Left renal cortex interstitium (tissue), 4 donors: ENCODE measurements around the gene SLC4A1. TPM values are rescaled to one million over a fixed set of nuclear protein-coding genes. Genes with fewer than 3 reads are reported as not detected.

Experiments used
- DNase-seq, 4 donors: peaks; one replicate each; pipeline ENCODE4 v3.0.0-alpha.2; 2013; ENCODE audit warnings: low read depth in 4 of 4, low spot score in 2 of 4, missing footprints in 1 of 4
- polyA plus RNA-seq, 4 donors: library from polyadenylated mRNA; unstranded; fragments of 120-200 nt; gene quantifications; one replicate each; pipeline ENCODE4 v1.2.1, GENCODE V29; 2013; ENCODE audit not compliant: insufficient read length in 4 of 4

SLC4A1 gene
- polyA plus RNA-seq, 4 donors = 6.6 to 23.4 (median 10.3) TPM

- no peak for DNase-seq
These were observed 19.7 kb upstream of the SLC4A1 start for GRCh38 chr17:44287651-44288050.

DNA sequence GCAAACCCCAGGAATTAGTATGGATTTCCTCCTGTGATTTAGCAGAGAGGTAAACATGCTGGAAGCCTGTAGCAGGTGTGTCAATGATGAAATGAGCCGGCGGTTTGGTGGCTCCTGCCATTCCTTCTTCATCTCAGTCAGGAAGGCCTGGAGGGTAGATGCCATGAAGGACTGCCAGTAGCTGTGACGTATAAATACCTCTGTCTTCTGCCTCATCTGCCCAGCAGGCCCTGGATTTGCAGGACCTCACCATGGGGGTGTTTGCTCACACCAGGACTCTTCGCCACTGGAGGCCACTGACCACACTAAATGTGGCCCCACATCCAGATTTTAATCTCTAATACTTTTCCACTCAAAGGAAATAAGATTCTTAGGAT is 16.1 kb upstream of the SLC4A1 start:
- no peak for DNase-seq

DNA sequence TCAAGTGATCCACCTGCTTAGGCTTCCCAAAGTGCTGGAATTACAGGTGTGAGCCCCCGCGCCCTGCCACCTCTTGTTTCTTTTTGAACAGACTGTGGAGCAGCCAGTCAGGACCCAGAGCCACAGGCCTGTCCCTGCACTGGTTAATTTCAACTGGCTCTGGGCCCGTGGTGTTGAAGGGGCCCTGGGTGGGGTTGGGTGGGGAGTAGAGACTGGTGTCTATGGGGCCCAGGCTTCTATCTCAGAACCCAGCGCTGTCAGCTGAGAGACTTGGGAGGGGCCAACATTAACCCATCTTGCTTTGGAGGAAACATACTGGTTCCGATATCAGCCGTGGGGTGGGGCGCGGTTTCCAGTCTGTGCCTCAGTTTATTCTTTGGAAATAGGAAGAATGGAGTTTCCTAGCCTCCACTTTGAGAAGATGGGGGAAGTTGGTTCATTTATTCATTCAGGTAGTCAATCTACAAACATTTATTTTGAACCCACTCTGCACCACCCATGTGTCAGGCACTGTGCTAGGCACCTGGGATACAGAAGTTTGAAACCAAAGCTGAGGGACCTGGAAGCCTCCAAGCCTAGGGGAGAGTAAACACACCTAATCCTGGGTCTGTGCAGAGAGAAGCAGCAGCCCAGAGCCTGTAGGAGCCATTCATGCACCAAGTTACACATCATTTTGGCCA is 15.5 kb upstream of the SLC4A1 start:
- no peak for DNase-seq

DNA sequence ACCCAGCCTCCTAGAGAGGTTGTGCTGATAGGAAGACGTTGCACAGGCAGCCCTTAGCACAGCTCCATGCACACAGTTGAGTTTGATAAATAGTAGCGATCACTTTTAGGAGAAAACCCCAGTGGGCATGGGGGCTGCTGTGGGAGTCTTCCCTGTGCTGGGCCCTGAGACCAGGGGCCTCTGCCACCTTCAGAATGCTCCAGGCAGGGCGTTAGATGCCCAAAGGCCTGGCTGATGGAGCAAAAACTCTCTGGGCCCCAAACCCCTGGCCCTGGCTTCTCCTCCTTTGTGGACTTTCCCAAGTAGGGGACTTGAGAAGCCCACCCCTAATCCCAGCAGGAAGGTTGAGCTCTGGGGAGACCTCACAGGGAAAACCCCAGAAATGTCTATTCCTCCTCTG is 14.3 kb upstream of the SLC4A1 start:
- no peak for DNase-seq

- no peak for DNase-seq
These were observed 13.6 kb upstream of the SLC4A1 start for GRCh38 chr17:44281570-44281969.

- no peak for DNase-seq
These were observed 12.5 kb upstream of the SLC4A1 start for GRCh38 chr17:44280392-44280937.

DNA sequence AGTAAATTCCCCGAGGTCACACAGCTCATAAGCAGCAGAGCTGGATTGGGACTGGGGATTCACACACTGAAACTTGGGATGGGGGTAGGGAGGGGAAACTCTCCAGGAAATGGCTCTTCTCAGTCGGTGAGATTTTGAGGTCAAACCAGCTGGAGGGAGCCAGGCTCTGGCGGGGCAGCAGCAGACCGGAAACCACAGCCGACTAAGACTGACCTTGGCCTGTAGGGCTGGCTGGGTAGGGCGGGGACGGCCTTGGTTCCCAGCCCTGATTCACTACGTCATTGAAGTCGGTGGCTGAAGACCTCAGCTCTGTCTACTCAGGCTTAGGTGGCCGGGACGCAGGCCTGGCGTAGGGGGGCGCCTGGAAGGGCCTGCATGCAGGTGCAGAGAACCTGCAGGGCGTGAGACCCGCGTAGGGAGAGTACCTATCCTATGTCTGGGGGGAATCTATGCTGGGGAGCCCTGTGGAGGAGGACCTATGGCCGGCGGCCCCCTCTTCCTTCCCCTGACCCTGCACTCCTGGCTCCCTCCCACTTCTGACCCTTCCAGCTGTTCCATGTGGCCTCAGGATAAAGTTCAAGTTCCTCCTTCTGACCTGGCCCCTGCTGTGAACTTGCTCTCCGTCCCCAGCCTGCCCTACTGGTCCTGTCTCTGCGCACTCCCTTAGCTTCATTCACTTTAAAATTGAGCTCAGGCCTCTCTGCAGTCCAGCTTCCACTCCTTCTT is 11.9 kb upstream of the SLC4A1 start:
- DNase-seq = no peak

- DNase-seq = no peak
These were observed 11.4 kb upstream of the SLC4A1 start for GRCh38 chr17:44279346-44279665.

- DNase-seq = no peak
These were observed 10.0 kb upstream of the SLC4A1 start for GRCh38 chr17:44277976-44278375.

DNA sequence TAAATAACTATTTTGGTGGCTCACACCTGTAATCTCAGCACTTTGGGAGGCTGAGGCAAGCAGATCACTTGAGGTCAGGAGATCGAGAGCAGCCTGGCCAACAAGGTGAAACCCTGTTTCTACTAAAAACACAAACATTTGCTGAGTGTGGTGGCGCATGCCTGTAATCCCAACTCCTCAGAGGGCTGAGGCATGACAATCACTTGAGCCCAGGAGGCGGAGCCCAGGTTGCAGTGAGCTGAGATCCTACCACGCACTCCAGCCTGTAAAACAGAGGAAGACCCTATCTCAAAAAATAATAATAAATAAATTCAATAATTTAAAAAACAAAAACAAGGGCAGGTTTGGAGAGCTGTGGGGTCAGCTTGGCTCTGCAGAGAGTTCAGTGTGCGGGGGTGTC is 5.7 kb upstream of the SLC4A1 start:
- no peak for DNase-seq

DNA sequence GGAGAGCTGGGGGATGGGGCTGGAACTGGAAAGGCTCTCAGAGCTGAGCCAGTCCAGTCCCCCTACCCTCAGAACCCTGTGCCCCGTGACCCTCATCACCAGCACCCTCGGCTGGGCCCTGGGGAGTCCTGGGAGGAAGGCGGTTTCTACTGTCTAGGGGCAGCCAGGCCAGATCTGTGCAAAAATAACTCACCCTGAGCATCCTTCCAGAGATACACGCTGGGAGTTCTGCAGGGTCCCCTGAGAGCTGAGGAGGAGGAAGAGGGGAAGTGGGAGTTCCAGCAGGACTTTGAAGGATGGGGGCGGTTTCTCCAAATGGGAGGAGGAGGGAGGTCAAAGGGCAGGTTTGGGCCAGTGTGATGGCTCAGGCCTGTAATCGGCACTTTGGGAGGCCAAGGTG is 5.0 kb upstream of the SLC4A1 start:
- DNase-seq = no peak

DNA sequence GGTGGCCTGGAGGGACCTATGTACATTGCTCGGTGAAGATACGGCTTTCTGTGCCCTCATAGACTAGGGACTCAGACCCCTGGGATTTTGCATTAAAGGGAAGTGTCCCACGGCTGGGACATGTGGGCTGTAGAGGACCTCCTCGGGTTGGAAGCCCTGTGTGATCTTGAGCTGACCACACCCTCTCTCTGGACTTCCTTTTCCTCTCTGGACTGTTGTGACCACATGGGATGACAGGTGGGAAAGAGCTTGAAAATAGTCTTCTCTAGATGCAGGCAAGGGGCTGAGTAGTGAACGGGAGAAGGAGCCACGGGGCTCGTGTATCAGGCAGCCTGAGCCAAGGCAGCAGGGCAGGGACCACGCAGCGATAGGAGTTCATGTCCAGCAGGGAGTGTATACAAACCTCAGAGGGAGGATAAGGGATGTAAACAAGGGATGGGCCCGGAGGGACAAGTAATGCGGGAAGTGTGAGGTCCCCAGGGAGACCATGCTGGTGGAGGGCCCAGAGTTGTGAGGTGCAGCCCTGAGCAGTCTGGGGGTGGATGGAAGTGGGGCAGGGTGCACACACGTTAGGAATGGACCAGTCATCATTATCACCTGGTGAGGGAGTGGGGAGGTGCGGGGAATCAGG is 4.5 kb upstream of the SLC4A1 start:
- DNase-seq = no peak

DNA sequence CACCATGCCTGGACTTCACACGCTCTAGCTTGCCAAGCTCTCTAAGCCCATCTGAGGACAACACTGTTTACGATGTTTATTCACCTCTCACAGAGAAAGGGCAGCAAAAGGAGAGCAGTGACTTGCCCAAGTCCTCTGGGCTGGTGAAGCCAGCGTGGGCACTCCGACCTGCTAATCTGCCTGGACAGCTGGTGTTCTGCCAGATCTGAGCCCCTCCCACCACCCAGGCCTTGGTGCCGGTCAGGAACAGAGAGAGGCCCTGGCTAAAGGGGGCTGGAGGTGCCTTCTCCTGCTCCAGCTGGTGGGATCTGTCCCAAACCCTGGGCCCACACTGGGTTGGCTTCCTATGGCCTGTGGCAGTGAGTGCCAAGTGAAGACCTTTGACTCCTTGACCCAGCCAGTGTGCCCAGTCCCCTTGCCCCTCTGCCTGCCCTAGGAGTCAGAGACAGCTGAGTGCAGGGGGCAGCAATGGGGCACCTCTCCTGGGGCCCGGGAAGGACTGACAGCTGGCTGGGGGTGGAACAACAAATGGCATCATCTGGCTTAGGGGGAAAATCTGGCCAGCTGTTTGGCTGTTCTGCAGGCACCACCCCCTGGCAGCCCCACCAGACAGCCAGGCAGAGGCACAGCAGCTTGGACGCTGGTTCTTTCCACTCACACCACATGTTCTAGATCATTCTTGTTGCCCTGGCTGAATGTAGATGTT is 1.8 kb upstream of the SLC4A1 start:
- no peak for DNase-seq

DNA sequence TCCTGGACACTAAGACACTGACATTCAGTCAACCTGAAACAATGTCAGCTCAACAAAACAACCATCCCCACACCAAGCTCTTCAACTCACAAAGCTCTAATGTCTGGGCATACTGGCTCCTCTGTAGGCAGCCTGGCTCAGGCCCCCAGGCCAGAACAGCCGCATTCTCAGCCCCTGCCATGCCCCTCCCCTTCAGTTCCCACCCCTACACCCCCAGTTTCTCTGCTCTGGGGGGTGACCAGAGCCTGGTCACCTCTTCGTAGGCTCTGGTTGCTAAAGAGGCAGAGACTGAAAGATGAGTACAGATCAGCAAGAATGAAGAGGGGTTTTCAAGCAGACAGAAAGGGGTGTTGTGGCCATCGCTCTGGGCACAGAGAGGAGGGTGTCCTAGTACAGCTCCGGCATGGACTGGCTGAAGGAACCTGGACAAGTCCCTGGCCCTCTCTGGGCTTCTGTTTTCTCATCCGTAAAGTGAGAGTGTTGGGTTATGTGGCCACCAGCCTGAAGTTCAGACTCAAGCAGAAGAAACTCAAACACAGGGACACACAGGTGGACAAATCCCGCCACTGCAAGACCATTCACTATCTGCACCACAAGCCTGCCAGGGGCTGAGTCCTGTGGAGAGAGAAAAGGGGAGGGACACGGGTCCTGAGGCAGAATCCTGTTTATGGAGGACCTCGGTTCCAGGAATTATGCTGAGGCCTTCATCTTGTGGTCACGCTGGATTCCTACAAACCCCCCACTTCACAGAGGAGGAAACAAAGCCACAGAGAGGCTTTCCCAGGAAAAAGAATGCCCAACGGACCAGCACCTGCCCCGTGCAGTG is 987 bp upstream of the SLC4A1 start:
- no peak for DNase-seq

DNA sequence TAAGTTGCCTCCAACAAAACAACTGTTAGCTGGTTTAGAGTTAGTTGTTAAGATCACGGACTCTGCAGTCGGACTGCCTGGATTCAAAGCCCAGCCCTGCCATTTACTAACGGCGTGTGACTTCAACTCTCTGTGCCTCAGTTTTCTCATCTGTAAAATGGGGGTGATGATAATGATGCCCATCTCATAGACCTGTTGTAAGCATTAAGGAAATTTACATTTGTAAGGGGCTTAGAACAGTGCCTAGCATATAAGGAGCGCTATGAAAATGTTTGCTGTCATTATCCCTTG is 825 bp downstream of the SLC4A1 start:
- DNase-seq = no peak

GRCh38 chr17:44266402-44267164 is 1.4 kb downstream of the SLC4A1 start:
- no peak for DNase-seq

- DNase-seq = no peak
These were observed 4.5 kb downstream of the SLC4A1 start for GRCh38 chr17:44263345-44263902.

GRCh38 chr17:44262654-44263225 is 5.2 kb downstream of the SLC4A1 start:
- no peak for DNase-seq

DNA sequence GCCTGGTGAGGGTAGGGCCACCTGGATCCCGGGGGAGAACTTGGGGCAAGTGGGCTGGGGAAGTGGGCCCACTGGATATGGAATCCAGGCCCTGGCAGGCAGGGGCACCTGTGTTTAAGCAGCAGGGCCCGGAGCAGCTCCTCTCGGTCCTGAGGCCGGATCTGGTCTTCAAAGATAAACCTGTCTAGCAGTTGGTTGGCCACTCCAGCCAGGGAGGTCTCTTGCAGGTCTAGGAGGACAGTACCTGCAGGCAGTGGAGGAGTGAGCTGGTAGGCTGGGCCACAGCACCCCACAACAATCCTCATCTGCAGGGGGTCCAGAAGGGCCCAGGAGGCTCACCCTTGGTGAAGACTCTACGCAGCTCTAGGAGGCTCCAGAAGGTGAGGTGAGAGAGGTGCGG is 7.6 kb downstream of the SLC4A1 start:
- DNase-seq = no peak
